Neural progenitor cell (in vitro differentiated cells): ENCODE measurements around the gene SCMH1. TPM values are rescaled to one million over a fixed set of nuclear protein-coding genes. Genes with fewer than 3 reads are reported as not detected.

ENCODE experiments used
- DNase-seq: peaks from one replicate; pipeline ENCODE4 v3.0.0-alpha.2; 2016; ENCODE audit warnings: low spot score
- H2AFZ ChIP-seq: fragments of 200-600 bp; sonication (generic); replicated peaks from 2 replicates; pipeline ENCODE4 v1.6.1; 2016; ENCODE audit warnings: antibody characterized with exemption
- H3F3A ChIP-seq: fragments of 200-600 bp; sonication (generic); 2 replicates; pipeline ENCODE4 v1.6.1; 2016; ENCODE audit warnings: antibody characterized with exemption, low read depth
- H3K27ac ChIP-seq: fragments of 200-600 bp; sonication (generic); 2 replicates; pipeline ENCODE4 v1.5.1; 2016; ENCODE audit warnings: mild to moderate bottlenecking
- H3K27me3 ChIP-seq: fragments of 200-600 bp; sonication (generic); 2 replicates; pipeline ENCODE4 v1.6.1; 2016; ENCODE audit warnings: mild to moderate bottlenecking, moderate library complexity
- H3K36me3 ChIP-seq: fragments of 200-600 bp; sonication (generic); 2 replicates; pipeline ENCODE4 v1.5.1; 2016
- H3K4me1 ChIP-seq: fragments of 200-600 bp; sonication (generic); 2 replicates; pipeline ENCODE4 v1.6.1; 2016; ENCODE audit warnings: mixed run types
- H3K4me2 ChIP-seq: fragments of 200-600 bp; sonication (generic); 2 replicates; pipeline ENCODE4 v1.6.1; 2016
- H3K4me3 ChIP-seq: fragments of 200-600 bp; sonication (generic); 2 replicates; pipeline ENCODE4 v1.5.1; 2016
- H3K79me2 ChIP-seq: fragments of 200-600 bp; sonication (generic); 2 replicates; pipeline ENCODE4 v1.6.1; 2016; ENCODE audit warnings: low read depth
- H3K9ac ChIP-seq: fragments of 200-600 bp; sonication (generic); 2 replicates; pipeline ENCODE4 v1.6.1; 2016
- H3K9me3 ChIP-seq: fragments of 200-600 bp; sonication (generic); 2 replicates; pipeline ENCODE4 v1.5.1; 2016; ENCODE audit warnings: low read depth
- H4K20me1 ChIP-seq: fragments of 200-600 bp; sonication (generic); 2 replicates; pipeline ENCODE4 v1.6.1; 2016; ENCODE audit warnings: low read depth
- H3K27ac Mint-ChIP-seq: 3 replicates; pipeline ENCODE4 v1.8.0; 2021; ENCODE audit warnings: mixed read lengths
- H3K27me3 Mint-ChIP-seq: 2 replicates; pipeline ENCODE4 v1.8.0; 2022; ENCODE audit warnings: low read depth, mild to moderate bottlenecking, inconsistent platforms, moderate library complexity, mixed read lengths; ENCODE audit not compliant: insufficient read depth
- H3K36me3 Mint-ChIP-seq: 3 replicates; pipeline ENCODE4 v1.8.0; 2021; ENCODE audit warnings: mixed read lengths
- H3K4me1 Mint-ChIP-seq: 3 replicates; pipeline ENCODE4 v1.8.0; 2021; ENCODE audit warnings: mixed read lengths
- H3K4me3 Mint-ChIP-seq: 3 replicates; pipeline ENCODE4 v1.8.0; 2021; ENCODE audit warnings: mild to moderate bottlenecking, moderate library complexity, mixed read lengths
- H3K9me3 Mint-ChIP-seq: 3 replicates; pipeline ENCODE4 v1.8.0; 2020; ENCODE audit warnings: mixed read lengths
- CTCF ChIP-seq: fragments of 200-600 bp; sonication (generic); IDR thresholded peaks from 2 replicates; pipeline ENCODE4 v1.5.1; 2017; ENCODE audit warnings: antibody characterized with exemption, mild to moderate bottlenecking
- EZH2 ChIP-seq: fragments of 200-600 bp; sonication (generic); IDR thresholded peaks from 2 replicates; pipeline ENCODE4 v1.6.1; 2017; ENCODE audit warnings: antibody characterized with exemption, mild to moderate bottlenecking, moderate library complexity
- EZH2phosphoT487 ChIP-seq: fragments of 200-600 bp; sonication (generic); IDR thresholded peaks from 2 replicates; pipeline ENCODE4 v1.6.1; 2017; ENCODE audit warnings: antibody characterized with exemption
- total RNA-seq: library from RNA; depleted of rRNA; stranded (reverse); fragments of >200 nt; gene quantifications from 2 replicates; pipeline ENCODE4 v1.2.3, GENCODE V29; 2015; ENCODE audit warnings: low replicate concordance

The SCMH1 gene
- total RNA-seq, 1 donor from 2014 or later = 16.1 TPM

GRCh38 chr1:41100170-41100569, 141.9 kb downstream of the SCMH1 start:
- Mint-ChIP-seq H3K4me1 (no peaks in the 10 kb centered on the region), H3K4me3 (no peak overlapping the region)
- DNase-seq = no peak

GRCh38 chr1:41098730-41099460, 143.2 kb downstream of the SCMH1 start:
- H3K9me3 Mint-ChIP-seq = no peaks in the 10 kb centered on the region
- no peak overlapping the region for H3K4me3 Mint-ChIP-seq
- Histone ChIP-seq H3K9ac (no peak overlapping the region), H4K20me1 (no peaks in the 10 kb centered on the region), H3K36me3 (no peaks in the 10 kb centered on the region), H3K27ac (no peak overlapping the region), H3K4me2 (no peak overlapping the region), H3K9me3 (no peaks in the 10 kb centered on the region), H3K79me2 (no peaks in the 10 kb centered on the region), H3K4me3 (no peak overlapping the region), H3K4me1 (no peaks in the 10 kb centered on the region), H3F3A (no peaks in the 10 kb centered on the region), H2AFZ (no peak overlapping the region), H3K27me3 (no peaks in the 10 kb centered on the region)
- no peaks in the 10 kb centered on the region for H3K27me3 Mint-ChIP-seq
- H3K4me1 Mint-ChIP-seq = no peaks in the 10 kb centered on the region
- H3K36me3 Mint-ChIP-seq = peaks cover under 1% of the 10 kb centered on the region
- TF ChIP-seq EZH2phosphoT487 (no peak), EZH2 (no peak), CTCF (no peak)
- no peak overlapping the region for H3K27ac Mint-ChIP-seq
- no peak for DNase-seq

More at GRCh38 chr1:41100170-41100569, 141.9 kb downstream of the SCMH1 start:
- Mint-ChIP-seq H3K36me3 (no peaks in the 10 kb centered on the region), H3K9me3 (no peaks in the 10 kb centered on the region), H3K27ac (no peak overlapping the region), H3K27me3 (no peaks in the 10 kb centered on the region)
- no peaks in the 10 kb centered on the region for H3K4me1 ChIP-seq
- no peak overlapping the region for H3K27ac ChIP-seq
- no peak overlapping the region for H2AFZ ChIP-seq
- H3K4me2 ChIP-seq = no peak overlapping the region
- no peaks in the 10 kb centered on the region for H3K9me3 ChIP-seq
- H4K20me1 ChIP-seq = no peaks in the 10 kb centered on the region
- H3K9ac ChIP-seq = no peak overlapping the region
- no peaks in the 10 kb centered on the region for H3K27me3 ChIP-seq
- H3K79me2 ChIP-seq = no peaks in the 10 kb centered on the region
- no peak for TF ChIP-seq CTCF
- TF ChIP-seq EZH2phosphoT487 = no peak
- TF ChIP-seq EZH2 = no peak
- H3F3A ChIP-seq = no peaks in the 10 kb centered on the region
- no peak overlapping the region for H3K4me3 ChIP-seq
- H3K36me3 ChIP-seq = no peaks in the 10 kb centered on the region

- Mint-ChIP-seq H3K27ac (no peak overlapping the region), H3K4me1 (no peaks in the 10 kb centered on the region), H3K4me3 (no peak overlapping the region), H3K36me3 (peaks cover 2% of the 10 kb centered on the region), H3K9me3 (no peaks in the 10 kb centered on the region), H3K27me3 (no peaks in the 10 kb centered on the region)
- no peaks in the 10 kb centered on the region for H3K27me3 ChIP-seq
- no peaks in the 10 kb centered on the region for H3K9me3 ChIP-seq
- no peaks in the 10 kb centered on the region for H3F3A ChIP-seq
- no peaks in the 10 kb centered on the region for H3K4me1 ChIP-seq
- no peak overlapping the region for H3K4me2 ChIP-seq
- no peak overlapping the region for H3K9ac ChIP-seq
- no peak for DNase-seq
- H3K4me3 ChIP-seq = no peak overlapping the region
- no peaks in the 10 kb centered on the region for H3K79me2 ChIP-seq
- no peaks in the 10 kb centered on the region for H3K36me3 ChIP-seq
- no peak for TF ChIP-seq CTCF
- no peak for TF ChIP-seq EZH2phosphoT487
- no peak overlapping the region for H3K27ac ChIP-seq
- no peak overlapping the region for H2AFZ ChIP-seq
- no peaks in the 10 kb centered on the region for H4K20me1 ChIP-seq
These were observed 145.0 kb downstream of the SCMH1 start for GRCh38 chr1:41097105-41097504.
